GM18858 (cell line): Measurements from ENCODE around the gene FAM184B.

Source experiments
- ATAC-seq: cut with Tn5 transposase; IDR thresholded peaks from one replicate; pipeline ENCODE4 v1.9.1; 2021; ENCODE audit not compliant: unreplicated experiment

Gene FAM184B

DNA sequence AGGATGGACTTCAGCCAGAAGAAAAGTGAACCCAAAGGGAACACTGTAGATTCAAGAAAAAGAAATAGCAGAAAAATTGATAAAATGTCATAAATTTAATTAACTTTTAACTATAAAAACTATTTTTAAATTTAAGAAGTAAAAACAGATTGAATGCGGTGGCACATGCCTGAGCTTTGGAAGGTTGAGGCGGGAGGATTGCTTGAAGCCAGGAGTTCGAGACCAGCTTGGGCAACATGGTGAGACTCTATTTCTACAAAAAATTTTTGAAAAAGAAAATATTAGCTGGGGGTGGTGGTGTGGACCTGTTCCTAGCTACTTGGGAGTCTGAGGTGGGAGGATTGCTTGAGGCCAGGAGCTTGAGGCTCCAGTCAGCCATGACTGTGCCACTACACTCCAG, 3.0 kb downstream of the FAM184B start:
- no peak for ATAC-seq

DNA sequence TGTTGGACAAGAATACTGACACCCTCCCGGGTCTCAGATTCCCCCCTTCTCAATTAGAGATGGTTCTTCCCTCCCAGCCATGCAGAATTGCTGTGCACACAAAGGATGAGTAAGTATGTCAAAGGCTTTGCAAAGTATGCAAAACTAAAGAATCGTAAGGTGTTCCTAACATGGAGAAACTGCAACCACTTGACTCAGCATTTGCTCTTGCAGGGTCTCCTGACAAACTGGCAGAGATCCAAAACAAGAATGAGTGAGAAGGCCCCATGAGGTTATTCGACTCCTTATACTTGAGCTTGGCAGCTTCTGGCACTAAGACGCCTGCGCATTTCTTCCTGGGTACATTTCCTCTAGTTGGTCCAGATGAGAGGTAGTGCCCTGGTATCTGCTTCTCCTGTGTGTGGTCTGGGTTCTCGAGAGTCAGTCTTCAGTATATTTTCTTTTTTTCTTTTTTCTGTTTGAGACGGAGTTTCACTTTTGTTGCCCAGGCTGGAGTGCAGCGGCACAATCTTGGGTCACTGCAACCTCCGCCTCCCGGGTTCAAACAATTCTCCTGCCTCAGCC, 8.2 kb downstream of the FAM184B start:
- no peak for ATAC-seq

DNA sequence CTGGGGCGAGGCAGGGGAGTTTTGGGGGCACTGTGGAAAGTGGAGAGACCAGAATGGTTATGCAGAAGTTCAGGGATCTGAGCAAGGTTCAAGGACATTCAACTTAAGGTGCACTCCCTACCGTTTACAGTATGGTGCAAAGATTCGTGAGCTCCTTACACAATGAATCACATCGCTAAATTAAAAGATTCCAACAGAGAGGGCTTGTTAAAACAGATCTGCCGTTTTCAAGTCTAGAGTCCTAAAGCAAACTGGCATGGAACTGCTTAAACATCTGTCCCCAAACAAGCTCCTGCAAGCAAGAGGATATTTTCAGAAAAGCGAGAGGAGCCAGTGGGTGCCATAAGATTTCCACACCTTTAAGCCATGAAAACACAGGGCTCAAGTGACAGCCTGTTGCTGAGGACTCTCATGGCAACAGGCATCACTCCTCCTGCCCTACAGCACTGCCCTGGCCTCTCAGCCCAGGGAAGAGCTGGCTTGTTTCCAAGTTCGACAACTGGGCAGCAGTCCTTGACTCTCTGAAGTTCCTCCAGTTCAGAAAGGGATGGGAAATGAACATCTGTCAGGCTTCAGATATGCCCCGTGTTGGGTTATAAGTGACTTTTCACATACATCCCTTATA, 10.0 kb downstream of the FAM184B start:
- ATAC-seq, result no peak

DNA sequence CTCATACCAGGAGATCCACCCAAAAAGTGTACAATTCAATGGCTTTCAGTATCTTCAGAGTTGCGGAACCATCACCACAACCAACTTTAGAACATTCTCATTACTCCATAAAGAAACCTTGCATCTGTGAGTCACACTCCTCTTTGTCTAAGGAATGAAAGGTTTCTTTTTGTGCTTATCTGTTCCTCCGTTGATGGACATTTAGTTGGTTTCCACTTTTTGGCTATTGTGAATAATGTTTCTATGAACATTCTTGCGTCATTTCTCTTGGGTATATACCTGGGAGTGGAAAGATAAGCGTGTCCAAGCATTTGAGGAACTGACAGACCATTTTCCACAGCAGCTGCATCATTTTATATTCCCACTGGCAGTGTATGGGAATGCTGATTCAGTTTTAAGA, 10.6 kb downstream of the FAM184B start:
- ATAC-seq, result no peak

DNA sequence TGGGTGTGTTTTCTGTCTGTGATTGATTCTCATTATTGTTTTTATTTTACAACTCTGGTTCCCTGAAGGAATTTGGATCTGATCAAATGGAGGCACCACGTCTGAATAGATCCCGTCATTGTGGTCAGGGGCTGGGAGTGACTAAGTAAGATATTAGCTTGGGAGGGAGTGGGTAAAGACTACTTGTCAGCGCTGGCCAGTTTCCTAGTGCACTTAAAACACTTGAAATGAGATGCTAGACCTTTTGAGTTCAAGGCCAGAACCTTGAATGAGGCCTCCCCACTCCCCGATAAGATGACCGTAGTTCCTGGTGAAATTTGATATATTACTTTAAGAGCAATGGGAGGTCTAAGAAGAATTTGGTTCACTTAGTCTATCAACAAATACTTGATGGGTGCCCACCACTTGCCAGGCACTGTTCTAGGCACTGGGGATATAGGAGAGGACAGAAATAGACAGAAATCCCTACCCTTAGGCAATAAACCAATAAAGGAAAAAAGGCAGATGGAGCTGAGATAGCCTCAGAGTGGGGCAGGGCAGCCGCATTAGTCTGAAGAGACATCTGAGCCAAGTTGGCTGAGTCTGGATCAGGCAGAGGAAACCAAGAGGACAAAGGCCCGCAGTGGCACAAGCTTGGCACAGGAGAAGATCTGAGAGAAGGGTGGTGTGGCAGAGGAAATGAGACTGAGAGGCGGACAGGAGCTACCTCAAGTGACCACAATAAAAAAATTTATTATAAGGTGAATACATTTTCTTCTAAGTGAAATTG, 11.8 kb downstream of the FAM184B start:
- ATAC-seq, result no peak

DNA sequence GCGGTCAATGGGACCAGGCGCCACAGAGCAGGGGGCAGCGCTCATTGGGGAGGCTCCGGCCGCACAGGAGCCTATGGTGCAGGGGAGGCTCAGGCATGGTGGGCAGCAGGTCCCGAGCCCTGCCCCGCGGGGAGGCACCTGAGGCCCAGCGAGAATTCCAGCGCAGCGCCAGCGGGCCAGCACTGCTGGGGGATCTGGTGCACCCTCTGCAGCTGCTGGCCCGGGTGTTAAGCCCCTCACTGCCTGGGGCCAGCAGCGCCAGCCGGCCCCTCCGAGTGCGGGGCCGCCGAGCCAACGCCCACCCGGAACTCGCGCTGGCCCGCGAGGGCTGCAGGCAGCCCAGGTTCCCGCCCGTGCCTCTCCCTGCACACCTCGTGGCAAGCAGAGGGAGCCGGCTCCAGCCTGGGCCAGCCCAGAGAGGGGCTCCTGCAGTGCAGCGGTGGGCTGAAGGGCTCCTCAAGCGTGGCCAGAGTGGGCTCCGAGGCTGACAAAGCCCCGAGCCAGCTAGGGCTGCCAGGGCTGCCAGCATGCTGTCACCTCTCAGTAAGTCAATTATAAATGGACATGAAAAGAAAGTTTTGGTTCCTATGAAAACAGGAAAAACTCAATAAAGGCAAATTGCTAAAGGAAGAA, 14.5 kb downstream of the FAM184B start:
- ATAC-seq, result no peak

DNA sequence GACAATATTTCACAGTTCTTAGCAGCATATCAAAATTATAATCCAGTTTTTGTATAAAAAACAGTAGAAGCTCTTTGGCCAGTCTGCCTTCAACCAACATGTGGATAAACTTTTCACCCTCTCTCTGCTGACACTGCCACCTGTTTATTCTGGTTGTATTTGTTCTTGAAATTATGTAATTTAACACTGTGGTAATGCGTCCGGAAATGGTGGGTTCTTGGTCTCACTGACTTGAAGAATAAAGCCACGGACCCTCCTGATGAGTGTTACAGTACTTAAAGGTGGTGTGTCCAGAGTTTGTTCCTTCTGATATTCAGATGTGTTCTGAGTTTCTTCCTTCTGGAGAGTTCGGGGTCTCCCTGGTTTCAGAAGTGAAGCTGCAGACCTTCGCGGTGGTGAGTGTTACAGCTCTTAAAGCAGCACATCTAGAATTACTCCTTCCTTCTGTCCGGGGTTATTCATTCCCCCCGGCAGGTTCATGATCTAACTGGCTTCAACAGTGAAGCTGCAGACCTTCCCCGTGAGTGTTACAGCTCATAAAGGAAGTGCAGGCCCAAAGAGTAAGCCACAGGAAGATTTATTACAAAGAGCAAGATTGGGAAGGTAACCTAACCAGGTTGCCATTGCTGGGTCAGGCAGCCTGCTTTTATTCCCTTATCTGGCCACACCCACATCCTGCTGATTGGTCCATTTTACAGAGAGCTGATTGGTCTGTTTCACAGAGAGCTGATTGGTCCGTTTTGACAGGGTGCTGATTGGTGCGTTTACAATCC, 15.7 kb downstream of the FAM184B start:
- ATAC-seq, result no peak

DNA sequence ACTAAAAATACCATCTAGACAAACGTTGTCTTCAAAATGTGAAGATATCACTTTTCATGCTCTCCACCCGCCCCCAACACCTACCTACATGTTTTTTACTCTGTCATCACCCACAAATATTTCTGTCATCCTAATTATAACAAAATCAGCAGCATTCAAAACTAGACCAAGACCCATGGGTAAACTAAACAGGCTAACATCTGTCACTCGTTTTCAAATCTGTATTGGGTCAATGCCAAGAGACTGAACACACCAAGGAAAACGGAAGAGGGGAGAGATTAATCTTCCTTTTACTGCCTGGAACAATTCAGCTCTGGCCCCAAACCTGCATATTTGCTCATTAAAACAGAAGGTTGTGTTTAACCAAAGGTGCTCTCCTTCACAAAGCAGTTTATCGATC, 17.5 kb downstream of the FAM184B start:
- ATAC-seq, result no peak

DNA sequence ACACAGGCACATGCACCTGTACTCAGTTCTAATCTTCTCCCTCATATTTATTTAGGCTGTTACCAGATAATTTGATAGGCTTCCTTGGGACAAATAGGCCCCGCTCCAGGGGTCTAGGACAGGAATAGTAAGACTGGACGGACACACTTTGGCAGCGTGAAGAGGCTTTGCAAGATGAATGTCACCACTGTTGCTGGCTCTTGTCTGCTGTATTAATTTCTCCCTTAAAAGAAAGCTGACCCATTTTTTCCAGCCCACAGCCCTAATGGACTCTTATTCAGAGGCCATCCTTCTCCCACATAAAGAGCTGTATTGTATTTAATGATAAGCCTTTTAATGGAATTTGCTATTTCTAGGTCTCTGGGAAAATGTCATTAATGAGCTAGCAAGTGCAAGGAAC, 18.0 kb downstream of the FAM184B start:
- no peak for ATAC-seq

DNA sequence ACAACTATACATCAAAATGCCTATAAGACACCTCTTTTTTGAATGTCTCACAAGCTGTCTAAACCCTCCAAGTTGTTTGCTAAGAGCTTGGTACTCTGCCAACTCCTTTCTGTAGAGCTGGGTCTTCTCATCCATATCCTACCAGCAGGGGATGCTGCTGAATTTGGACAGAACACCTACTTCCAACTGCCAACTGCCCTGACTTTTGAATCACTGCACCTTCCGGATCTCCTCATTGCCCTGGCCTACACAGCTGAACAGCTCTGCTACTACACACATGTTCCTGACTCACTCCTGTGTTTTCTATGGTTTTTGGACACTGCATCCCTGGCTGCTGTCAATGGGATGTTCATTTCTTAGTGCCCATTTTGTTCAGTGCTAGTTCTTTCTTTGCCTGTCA, 18.7 kb downstream of the FAM184B start:
- no peak for ATAC-seq

DNA sequence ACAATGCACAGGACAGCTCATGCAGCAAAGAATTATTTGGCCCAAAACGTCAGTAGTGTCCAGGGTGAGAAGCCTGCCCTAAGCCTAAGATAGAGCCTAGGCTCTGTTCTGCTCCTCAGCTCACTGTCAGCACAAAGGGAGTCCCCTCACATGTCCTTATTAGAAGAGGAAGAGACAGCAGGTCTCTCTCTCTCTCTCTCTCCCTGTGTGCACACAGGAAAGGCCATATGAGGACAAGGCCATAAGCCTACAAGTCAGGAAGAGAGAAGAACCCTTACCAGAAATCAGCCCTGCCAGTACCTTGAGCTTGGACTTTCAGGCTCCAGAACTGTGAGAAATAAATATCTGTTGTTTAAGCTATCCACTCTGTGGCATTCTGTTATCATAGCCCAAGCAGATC, 20.4 kb downstream of the FAM184B start:
- ATAC-seq, result no peak

DNA sequence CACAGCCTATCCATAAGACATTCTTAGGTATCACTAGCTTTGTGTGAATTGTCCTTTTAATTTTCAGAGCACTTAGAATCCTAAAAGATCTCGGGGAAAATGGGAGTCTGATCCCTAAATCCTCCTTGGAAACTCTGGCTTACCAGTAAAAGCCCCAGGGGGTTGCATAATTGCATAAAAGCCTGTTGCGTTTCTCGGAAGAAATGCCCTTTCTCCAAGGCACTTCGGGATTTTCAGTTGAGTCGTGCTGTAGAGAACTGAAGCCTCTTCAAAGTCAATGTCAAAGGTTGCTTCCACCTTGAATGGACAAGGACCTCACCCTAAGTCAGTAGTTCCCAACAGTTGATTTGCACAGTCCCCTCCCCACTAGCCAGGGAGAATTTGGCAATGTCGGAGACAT, 20.8 kb downstream of the FAM184B start:
- no peak for ATAC-seq

DNA sequence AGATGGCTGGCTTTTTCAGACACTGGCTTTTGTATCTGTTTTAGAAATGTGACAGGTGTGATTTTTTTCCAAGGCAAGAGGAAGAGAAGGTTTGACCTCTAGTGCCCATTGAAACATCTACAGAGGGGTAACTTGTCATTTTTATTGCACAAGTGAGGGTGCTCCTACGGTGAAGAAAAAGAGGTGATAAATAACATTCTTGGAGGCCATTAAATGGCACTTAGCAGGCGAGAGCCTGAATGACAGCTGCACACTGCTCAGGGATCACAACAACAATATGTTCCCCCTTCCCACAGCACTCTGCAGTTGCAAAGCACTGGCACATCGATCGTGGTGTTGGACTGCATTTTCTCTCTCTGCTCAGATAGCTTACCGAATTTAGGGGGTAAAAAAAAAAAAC, 22.9 kb downstream of the FAM184B start:
- ATAC-seq, result no peak

DNA sequence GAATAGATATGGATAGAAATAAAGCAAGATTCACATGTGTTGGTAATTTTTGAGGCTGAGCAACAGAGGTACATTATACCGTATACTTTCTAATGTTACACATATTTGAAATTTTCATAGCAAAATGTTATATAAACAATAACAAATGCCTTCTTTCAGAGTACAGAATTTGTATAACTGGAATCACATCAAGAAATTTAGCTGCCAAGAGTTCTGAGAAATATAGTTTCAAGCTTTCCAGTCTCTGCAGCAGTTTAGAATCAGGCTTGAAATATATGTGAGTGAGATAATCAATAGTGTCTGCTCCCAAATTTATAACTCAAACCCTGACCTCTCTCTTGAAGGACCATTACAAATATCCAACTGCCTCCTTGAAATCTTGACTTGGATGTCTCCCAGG, 23.8 kb downstream of the FAM184B start:
- ATAC-seq, result no peak

DNA sequence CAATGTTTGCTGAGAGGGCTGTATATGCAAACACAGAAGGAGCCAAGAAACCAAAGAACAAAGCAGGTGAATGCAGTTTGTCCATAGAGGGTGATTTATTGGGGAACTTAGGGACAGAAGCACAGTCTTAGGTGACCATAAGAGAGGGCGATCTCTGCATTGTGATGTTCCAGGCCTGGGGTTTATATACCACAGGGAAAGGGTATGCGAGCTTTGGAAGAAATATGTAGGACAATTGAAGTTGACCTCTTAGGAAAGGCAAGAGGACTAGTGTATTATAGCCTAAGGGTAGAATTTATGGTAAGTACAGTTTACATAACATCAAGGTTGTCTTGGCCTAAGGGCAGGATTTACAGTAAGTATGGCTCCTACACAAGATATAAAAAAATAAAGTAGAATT, 27.8 kb downstream of the FAM184B start:
- ATAC-seq, result no peak

DNA sequence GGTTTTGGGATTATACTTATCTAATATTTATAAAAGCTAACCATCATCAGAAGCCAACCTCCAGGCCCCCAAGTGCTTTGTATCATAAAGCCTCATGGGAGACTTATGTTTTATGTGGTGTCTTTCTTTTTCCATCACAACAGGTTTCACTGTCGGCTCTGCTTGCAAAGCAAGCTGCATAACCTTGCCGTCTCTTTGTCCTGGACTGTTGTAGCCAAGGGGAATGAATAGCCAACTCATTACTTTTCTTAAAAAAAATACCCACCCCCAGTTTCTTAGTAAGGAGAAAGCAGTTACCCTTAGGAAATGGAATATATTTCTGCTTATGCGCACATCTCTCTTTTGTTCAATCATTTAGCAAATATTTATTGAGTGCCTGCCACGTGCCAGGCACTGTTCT, 40.7 kb downstream of the FAM184B start:
- no peak for ATAC-seq

DNA sequence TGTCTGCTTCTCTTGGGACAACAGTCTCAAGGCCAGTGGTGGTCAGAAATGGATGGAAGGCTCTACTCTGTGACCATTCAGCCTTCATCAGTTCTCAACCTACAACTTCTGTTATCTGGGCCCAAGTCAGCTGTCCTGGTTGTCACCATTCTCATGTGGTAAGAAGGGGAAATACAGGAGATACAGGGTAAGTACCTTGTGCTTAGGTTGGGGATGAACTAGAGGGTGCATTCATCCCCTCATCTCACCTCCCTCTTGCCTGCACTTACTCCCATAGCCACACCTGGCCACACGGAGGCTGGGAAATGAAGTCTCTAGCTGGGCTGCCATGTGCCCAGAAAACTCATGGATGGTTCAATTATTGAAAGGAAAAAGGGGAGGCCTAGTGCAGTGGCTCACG, 44.9 kb downstream of the FAM184B start:
- ATAC-seq, result no peak

DNA sequence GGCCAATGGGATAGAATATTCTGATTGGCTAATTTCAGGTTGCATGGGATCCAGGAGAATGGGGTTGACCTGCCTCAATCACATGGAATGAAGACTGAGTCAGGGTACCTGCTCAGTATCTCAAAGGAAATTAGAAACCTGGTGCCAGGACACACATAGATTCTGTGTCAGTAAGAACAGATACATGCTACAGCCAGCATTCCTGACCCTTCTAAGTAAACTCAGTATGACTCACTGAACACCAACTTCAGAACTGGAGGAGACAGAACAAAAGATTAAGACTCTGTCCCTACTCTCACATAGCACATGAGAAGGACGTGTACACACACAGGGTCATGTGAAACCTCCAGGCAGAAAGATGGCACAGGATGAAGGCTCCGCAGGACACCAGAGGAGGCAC, 54.5 kb downstream of the FAM184B start:
- no peak for ATAC-seq

DNA sequence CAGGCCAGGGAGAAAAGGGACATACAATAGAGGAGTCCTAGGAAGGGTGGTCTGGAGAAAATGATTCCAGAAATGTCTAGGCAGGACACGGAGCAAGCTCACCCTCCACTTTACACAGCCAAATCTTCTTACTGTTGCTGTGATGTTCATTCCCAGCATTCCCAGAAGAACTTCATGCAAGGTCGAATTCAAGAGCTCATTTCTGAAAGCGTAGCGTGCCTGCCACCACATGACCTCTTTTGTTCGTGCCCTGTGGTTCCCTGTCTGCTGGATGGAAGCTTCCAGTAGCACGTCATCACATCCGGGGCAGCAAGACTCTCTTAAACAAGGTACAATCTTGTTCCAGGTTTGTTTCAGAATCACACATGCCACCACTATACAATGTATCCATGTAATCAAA, 57.8 kb downstream of the FAM184B start:
- ATAC-seq, result no peak

DNA sequence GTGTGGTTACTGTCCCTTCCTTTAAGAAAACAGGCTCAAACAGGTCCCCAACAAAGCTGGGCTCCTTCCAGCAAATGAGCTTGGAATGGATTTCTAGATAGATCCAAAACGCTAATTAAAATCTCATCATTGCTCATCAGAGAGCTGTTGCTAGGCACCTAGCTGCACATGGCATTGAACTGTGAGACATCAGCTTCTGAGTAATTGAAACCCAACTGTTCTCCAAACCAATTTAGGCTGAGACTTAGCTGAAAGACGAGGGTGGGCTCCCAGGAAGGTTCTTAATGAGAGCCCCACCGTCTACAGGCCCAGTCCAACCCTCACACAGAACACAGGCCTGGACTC, 59.1 kb downstream of the FAM184B start:
- ATAC-seq, result no peak

DNA sequence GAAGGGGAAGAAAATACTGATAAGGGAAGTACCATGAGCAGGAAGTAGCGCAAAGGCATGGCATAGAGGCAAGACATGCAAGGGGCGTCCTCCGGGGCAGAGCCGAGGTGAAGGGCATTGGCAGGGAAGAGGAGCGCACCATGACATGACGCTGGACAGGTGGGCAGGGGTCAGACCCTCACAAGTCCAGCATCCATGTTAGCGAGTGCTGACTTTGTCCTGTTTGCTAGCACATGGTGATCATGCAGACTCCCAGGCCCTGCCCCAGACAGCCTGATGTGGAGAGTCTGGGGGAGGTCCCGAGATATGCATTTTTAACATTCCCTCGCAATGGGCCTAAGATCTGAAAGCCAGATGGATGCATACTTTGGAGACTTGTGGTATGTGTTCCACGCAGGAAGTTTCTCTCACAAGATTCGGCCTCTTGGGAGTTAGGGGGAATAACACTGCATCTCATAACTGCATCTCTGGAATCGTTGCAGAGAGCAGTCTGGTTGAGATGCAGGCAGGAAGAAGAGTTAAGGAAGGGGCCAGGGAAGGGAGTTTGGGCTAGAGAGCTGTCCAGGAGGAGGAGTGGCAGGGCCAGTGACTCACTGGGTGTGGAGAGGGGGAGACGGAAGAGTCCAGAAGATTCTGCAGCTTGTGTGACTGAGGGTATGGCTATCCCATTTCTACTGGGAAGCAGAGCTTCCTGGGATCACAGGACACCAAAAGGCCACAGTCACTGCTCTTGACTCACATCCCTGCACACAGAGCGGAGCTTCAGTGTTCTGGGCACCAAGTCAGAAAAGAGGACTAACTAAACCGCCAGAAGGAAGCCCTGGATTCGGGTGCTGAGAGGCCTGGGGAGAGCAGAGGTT, 59.7 kb downstream of the FAM184B start:
- ATAC-seq, result no peak
